Astrocyte of the spinal cord (primary cell): ENCODE data around the gene RAB4A.

ENCODE experiments used
- DNase-seq: peaks from one replicate; pipeline ENCODE4 v3.0.0; 2011; ENCODE audit warnings: low read depth, low spot score
- H3K4me3 ChIP-seq: 2 replicates; pipeline ENCODE4 v1.5.1; 2011; ENCODE audit warnings: low read depth, mild to moderate bottlenecking, low read length, moderate library complexity
- in situ Hi-C: cut with HindIII; loops from 2 replicates; pipeline ENCODE4 v1.10.0; 2017; ENCODE audit warnings: low sequenced_read_pairs
- TF ChIP-seq, protein P1 (sequence below): IDR thresholded peaks from 2 replicates; pipeline ENCODE4 v1.5.1; 2012; ENCODE audit warnings: low read depth, mild to moderate bottlenecking, low read length, inconsistent platforms

The RAB4A gene

DNA sequence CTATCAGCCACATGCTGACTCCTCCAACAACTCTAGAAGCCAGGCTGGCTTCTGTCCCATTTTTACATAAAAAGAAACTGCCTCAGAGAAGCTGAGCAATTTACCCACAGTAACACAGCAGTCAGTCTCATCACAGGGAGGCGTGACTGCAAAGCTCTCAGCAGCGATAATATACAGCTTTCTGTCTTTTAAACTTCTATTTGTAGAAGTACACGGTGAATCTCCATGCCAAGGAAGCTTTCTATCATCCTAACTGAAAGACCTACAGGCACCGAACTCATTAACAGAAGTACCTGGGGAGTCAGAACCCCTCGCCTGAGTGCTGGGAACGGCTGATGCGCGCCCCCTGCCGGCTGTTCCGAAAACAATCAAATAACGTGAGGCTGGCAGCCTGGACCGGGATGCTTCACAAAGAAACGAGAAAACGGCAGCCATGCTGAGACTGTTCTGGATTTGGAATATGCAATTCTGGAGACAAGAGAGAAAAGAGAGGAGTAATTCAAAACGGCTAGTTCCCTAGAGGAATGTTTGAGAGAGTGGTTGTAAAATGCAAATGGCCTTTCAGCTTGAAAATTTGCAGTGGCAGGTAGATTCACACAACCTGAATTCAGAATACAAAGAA, 43.5 kb upstream of the RAB4A start:
- DNase-seq: peak; percentile 67
- in situ Hi-C loops: no loop called here

GRCh38 chr1:229228522-229228921, 42.4 kb upstream of the RAB4A start:
- in situ Hi-C loops: no loop called here
- TF ChIP-seq, protein P1, sequence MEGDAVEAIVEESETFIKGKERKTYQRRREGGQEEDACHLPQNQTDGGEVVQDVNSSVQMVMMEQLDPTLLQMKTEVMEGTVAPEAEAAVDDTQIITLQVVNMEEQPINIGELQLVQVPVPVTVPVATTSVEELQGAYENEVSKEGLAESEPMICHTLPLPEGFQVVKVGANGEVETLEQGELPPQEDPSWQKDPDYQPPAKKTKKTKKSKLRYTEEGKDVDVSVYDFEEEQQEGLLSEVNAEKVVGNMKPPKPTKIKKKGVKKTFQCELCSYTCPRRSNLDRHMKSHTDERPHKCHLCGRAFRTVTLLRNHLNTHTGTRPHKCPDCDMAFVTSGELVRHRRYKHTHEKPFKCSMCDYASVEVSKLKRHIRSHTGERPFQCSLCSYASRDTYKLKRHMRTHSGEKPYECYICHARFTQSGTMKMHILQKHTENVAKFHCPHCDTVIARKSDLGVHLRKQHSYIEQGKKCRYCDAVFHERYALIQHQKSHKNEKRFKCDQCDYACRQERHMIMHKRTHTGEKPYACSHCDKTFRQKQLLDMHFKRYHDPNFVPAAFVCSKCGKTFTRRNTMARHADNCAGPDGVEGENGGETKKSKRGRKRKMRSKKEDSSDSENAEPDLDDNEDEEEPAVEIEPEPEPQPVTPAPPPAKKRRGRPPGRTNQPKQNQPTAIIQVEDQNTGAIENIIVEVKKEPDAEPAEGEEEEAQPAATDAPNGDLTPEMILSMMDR: no peak

More for the DNA sequence above, 43.5 kb upstream of the RAB4A start:
- H3K4me3 ChIP-seq: no peak overlapping the region
- TF ChIP-seq, protein P1: peak; percentile 81

DNA sequence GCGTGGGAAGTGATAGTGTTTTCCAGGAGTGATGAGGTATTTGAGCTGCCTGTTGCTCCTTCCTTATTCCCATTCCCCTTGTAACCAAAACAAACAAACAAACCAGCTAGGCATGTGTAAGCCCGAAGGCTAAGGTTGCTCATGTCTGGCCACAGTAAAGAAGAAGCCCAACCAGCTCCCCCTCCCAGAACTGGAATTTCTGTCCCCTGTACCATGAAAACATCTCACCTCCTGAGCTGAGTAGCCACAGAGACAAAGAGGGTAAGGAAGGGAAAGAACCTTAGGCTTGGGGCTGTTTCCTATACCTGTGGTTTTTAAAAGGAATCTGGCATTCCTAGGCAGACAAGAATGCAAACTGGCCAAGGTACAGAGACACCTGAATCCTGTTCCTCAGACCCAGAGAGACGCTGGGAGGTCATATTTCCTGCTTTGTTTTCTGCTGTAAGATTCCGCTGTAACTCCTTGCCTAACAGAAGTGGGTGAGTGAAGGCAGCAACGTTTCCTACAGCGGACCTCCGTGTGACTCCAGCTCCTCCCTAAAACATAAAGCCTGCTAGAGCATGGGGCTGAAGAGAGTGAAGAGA, 41.7 kb upstream of the RAB4A start:
- no peak for DNase-seq
- in situ Hi-C loops: no loop called here

More at GRCh38 chr1:229228522-229228921, 42.4 kb upstream of the RAB4A start:
- H3K4me3 ChIP-seq: no peak overlapping the region
- DNase-seq: no peak

DNA sequence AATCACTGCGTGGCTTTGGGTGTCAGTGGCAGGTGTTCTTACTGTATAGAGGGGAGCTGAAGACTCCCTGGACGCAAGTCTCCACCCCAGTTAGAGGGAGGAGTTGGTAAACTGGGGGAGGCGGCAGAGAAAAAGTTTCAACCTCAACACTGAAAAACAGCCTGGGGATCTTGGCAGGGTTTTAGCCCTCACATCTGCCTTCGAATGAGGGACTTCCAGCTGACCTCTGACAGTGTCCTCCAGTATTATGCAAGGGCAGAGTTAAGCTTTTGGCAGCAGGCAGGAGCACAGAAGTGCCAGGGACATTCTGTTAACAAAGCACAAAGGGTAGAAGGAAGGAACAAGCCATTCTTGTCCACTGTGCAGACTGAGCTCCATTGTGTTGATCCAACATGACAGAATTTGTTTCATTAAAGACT, 41.2 kb upstream of the RAB4A start:
- DNase-seq: no peak

More for the DNA sequence above, 41.7 kb upstream of the RAB4A start:
- TF ChIP-seq, protein P1: no peak
- H3K4me3 ChIP-seq: no peak overlapping the region

GRCh38 chr1:229230140-229230892, 40.6 kb upstream of the RAB4A start:
- no peak overlapping the region for H3K4me3 ChIP-seq
- in situ Hi-C loops: no loop called here
- peak; percentile 27 for DNase-seq

More for the DNA sequence above, 41.2 kb upstream of the RAB4A start:
- TF ChIP-seq, protein P1: no peak
- H3K4me3 ChIP-seq: no peak overlapping the region
- in situ Hi-C loops: no loop called here

More at GRCh38 chr1:229230140-229230892, 40.6 kb upstream of the RAB4A start:
- TF ChIP-seq, protein P1: no peak
